H9 (cell line): ENCODE measurements around the gene KCNAB2. TPM values are rescaled to one million over a fixed set of nuclear protein-coding genes. Genes with fewer than 3 reads are reported as not detected.

Source experiments
- DNase-seq: peaks from one replicate; pipeline ENCODE4 v3.0.0-alpha.2; 2017
- H2AFZ ChIP-seq: one replicate; pipeline ENCODE4 v1.6.1; 2013; ENCODE audit warnings: mild to moderate bottlenecking, low read length, control low read depth, moderate library complexity
- H2AK5ac ChIP-seq: 2 replicates; pipeline ENCODE4 v1.6.1; 2013; ENCODE audit warnings: low read length, control low read depth, mixed read lengths; ENCODE audit not compliant: insufficient read length
- H2BK120ac ChIP-seq: one replicate; pipeline ENCODE4 v1.6.1; 2013; ENCODE audit warnings: low read depth, mild to moderate bottlenecking, low read length, control low read depth, inconsistent platforms; ENCODE audit not compliant: poor library complexity, severe bottlenecking
- H2BK12ac ChIP-seq: 2 replicates; pipeline ENCODE4 v1.6.1; 2013; ENCODE audit warnings: low read length, control low read depth, mixed read lengths, low read depth; ENCODE audit not compliant: insufficient read length
- H2BK15ac ChIP-seq: 2 replicates; pipeline ENCODE4 v1.6.1; 2013; ENCODE audit warnings: low read depth, low read length, control low read depth
- H2BK20ac ChIP-seq: one replicate; pipeline ENCODE4 v1.6.1; 2013; ENCODE audit warnings: low read depth, mild to moderate bottlenecking, low read length, control low read depth, inconsistent platforms; ENCODE audit not compliant: poor library complexity, severe bottlenecking
- H2BK5ac ChIP-seq: 2 replicates; pipeline ENCODE4 v1.6.1; 2013; ENCODE audit warnings: low read length, control low read depth, mixed read lengths; ENCODE audit not compliant: insufficient read length
- H3K14ac ChIP-seq: 2 replicates; pipeline ENCODE4 v1.6.1; 2013; ENCODE audit warnings: low read length, control low read depth; ENCODE audit not compliant: insufficient read depth
- H3K18ac ChIP-seq: 2 replicates; pipeline ENCODE4 v1.6.1; 2013; ENCODE audit warnings: low read depth, mild to moderate bottlenecking, mixed read lengths, low read length, control low read depth; ENCODE audit not compliant: insufficient read length
- H3K23ac ChIP-seq: 2 replicates; pipeline ENCODE4 v1.6.1; 2013; ENCODE audit warnings: low read length, control low read depth, mixed read lengths, low read depth; ENCODE audit not compliant: insufficient read length
- H3K23me2 ChIP-seq: 2 replicates; pipeline ENCODE4 v1.6.1; 2013; ENCODE audit warnings: low read depth, mild to moderate bottlenecking, mixed read lengths, low read length, control low read depth; ENCODE audit not compliant: insufficient read length, poor library complexity, severe bottlenecking
- H3K27ac ChIP-seq: 2 replicates; pipeline ENCODE4 v1.5.1; 2013; ENCODE audit warnings: low read length, control low read depth, mixed read lengths, low read depth; ENCODE audit not compliant: insufficient read length
- H3K27me3 ChIP-seq: 2 replicates; pipeline ENCODE4 v1.6.1; 2013; ENCODE audit warnings: low read length, control low read depth, inconsistent platforms; ENCODE audit not compliant: insufficient read depth
- H3K4ac ChIP-seq: 2 replicates; pipeline ENCODE4 v1.6.1; 2013; ENCODE audit warnings: low read depth, mild to moderate bottlenecking, control low read depth, inconsistent platforms, low read length, moderate library complexity
- H3K4me1 ChIP-seq: 2 replicates; pipeline ENCODE4 v1.6.1; 2013; ENCODE audit warnings: low read length, control low read depth, inconsistent platforms; ENCODE audit not compliant: insufficient read depth
- H3K4me2 ChIP-seq: 2 replicates; pipeline ENCODE4 v1.6.1; 2013; ENCODE audit warnings: low read length, control low read depth, mixed read lengths; ENCODE audit not compliant: insufficient read length, insufficient read depth
- H3K56ac ChIP-seq: 2 replicates; pipeline ENCODE4 v1.6.1; 2013; ENCODE audit warnings: low read depth, mild to moderate bottlenecking, mixed read lengths, low read length, control low read depth; ENCODE audit not compliant: insufficient read length
- H3K79me1 ChIP-seq: 2 replicates; pipeline ENCODE4 v1.6.1; 2013; ENCODE audit warnings: low read depth, mild to moderate bottlenecking, moderate library complexity, low read length, control low read depth, inconsistent platforms; ENCODE audit not compliant: insufficient read depth, poor library complexity, severe bottlenecking
- H3K79me2 ChIP-seq: 2 replicates; pipeline ENCODE4 v1.6.1; 2013; ENCODE audit warnings: low read length, control low read depth, inconsistent platforms; ENCODE audit not compliant: insufficient read depth
- H3K9ac ChIP-seq: 2 replicates; pipeline ENCODE4 v1.6.1; 2013; ENCODE audit warnings: low read length, control low read depth, mixed read lengths; ENCODE audit not compliant: insufficient read length; ENCODE audit errors: extremely low read depth
- H3K9me3 ChIP-seq: one replicate; pipeline ENCODE4 v1.6.1; 2013; ENCODE audit warnings: low read depth, low read length, inconsistent platforms; ENCODE audit not compliant: control insufficient read depth
- H3T11ph ChIP-seq: one replicate; pipeline ENCODE4 v1.6.1; 2013; ENCODE audit warnings: mild to moderate bottlenecking, low read length, control low read depth, inconsistent platforms
- H4K20me1 ChIP-seq: one replicate; pipeline ENCODE4 v1.6.1; 2013; ENCODE audit not compliant: control insufficient read depth, insufficient read length, insufficient read depth
- H4K5ac ChIP-seq: 2 replicates; pipeline ENCODE4 v1.6.1; 2013; ENCODE audit warnings: low read depth, mild to moderate bottlenecking, mixed read lengths, low read length, control low read depth; ENCODE audit not compliant: insufficient read length
- H4K8ac ChIP-seq: replicated peaks from 2 replicates; pipeline ENCODE4 v1.6.1; 2013; ENCODE audit warnings: low read length, control low read depth, mixed read lengths, low read depth; ENCODE audit not compliant: insufficient read length
- H4K91ac ChIP-seq: 2 replicates; pipeline ENCODE4 v1.6.1; 2013; ENCODE audit warnings: low read depth, mild to moderate bottlenecking, moderate library complexity, mixed read lengths, low read length, control low read depth; ENCODE audit not compliant: insufficient read length
- H3K27ac Mint-ChIP-seq, 3 experiments: 2 replicates in 2 of 3; 3 replicates in 1 of 3; pipeline ENCODE4 v1.8.0; 2020 to 2021; ENCODE audit warnings: mixed read lengths in 3 of 3, mild to moderate bottlenecking in 1 of 3, moderate library complexity in 1 of 3
- H3K27me3 Mint-ChIP-seq: 2 replicates; pipeline ENCODE4 v1.8.0; 2021; ENCODE audit warnings: low read depth, mild to moderate bottlenecking, moderate library complexity, mixed read lengths
- H3K36me3 Mint-ChIP-seq, 3 experiments: 2 replicates in 2 of 3; 3 replicates in 1 of 3; pipeline ENCODE4 v1.8.0; 2020 to 2021; ENCODE audit warnings: low read depth in 3 of 3, mixed read lengths in 3 of 3; ENCODE audit not compliant: insufficient read depth in 1 of 3
- H3K4me1 Mint-ChIP-seq, 2 experiments: 2 replicates each; pipeline ENCODE4 v1.8.0; 2020; ENCODE audit warnings: mixed read lengths in 2 of 2
- H3K4me3 Mint-ChIP-seq, 2 experiments: 2 replicates in 1 of 2; 3 replicates in 1 of 2; pipeline ENCODE4 v1.8.0; 2020 to 2021; ENCODE audit warnings: mild to moderate bottlenecking in 2 of 2, mixed read lengths in 2 of 2, moderate library complexity in 1 of 2
- H3K9me3 Mint-ChIP-seq, 2 experiments: 2 replicates in 1 of 2; 3 replicates in 1 of 2; pipeline ENCODE4 v1.8.0; 2020; ENCODE audit warnings: mild to moderate bottlenecking in 2 of 2, mixed read lengths in 2 of 2, moderate library complexity in 1 of 2
- WGBS: extraction: QIAGEN DNeasy Blood & Tissue Kit; methylation state at CpG from one replicate; pipeline ENCODE4 v1.1.7; 2013; ENCODE audit warnings: missing lambda C conversion rate, low lambda C conversion rate, mixed read lengths; ENCODE audit not compliant: insufficient read length; ENCODE audit errors: extremely low coverage; 5-methylcytosine and 5-hydroxymethylcytosine counted together
- total RNA-seq: library from RNA; stranded (reverse); gene quantifications from 2 replicates; pipeline ENCODE4 v1.2.1, GENCODE V29; 2021
- TF ChIP-seq, protein P1 (sequence below): fragments of 200-600 bp; sonication (generic); conservative IDR thresholded peaks from 3 replicates; pipeline ENCODE4 v1.8.0; 2021; ENCODE audit warnings: antibody characterized with exemption, mild to moderate bottlenecking

KCNAB2 gene
- total RNA-seq, 1 experiment from 2014 or later = 8.3 TPM

- no peak overlapping the region for H4K8ac ChIP-seq
- no peaks in the 10 kb centered on the region for H3K23me2 ChIP-seq
- no peak overlapping the region for H4K91ac ChIP-seq
- H4K5ac ChIP-seq = no peak overlapping the region
- H3K9me3 Mint-ChIP-seq = no peaks in the 10 kb centered on the region
- H2AFZ ChIP-seq = no peak overlapping the region
- no peaks in the 10 kb centered on the region for H3K9me3 ChIP-seq
- H3K27me3 ChIP-seq = no peaks in the 10 kb centered on the region
- no peak overlapping the region for H3K27ac ChIP-seq
- H3K14ac ChIP-seq = no peak overlapping the region
- H3K79me1 ChIP-seq = no peaks in the 10 kb centered on the region
- H3K4me1 ChIP-seq = peaks cover 2% of the 10 kb centered on the region; the same call in 1 of the 2 replicates
- no peak overlapping the region for H3K56ac ChIP-seq
- H2BK12ac ChIP-seq = no peak overlapping the region
- WGBS = no CpG with 5 or more reads among the region's 4 CpGs
- H3K27ac Mint-ChIP-seq = no peak overlapping the region
- H3T11ph ChIP-seq = no peak overlapping the region
- H2BK5ac ChIP-seq = no peak overlapping the region
- no peak overlapping the region for H3K23ac ChIP-seq
- peaks cover 0 to 19% of the 10 kb centered on the region in 2 experiments; a peak in 2 of 4 replicates for H3K4me1 Mint-ChIP-seq
- no peak overlapping the region for H3K4me3 Mint-ChIP-seq
- no peak overlapping the region for H3K9ac ChIP-seq
- H3K36me3 Mint-ChIP-seq = no peaks in the 10 kb centered on the region
- H2BK15ac ChIP-seq = no peak overlapping the region
- no peak overlapping the region for H3K18ac ChIP-seq
- no peak overlapping the region for H2BK20ac ChIP-seq
- no peak overlapping the region for H2AK5ac ChIP-seq
- DNase-seq = no peak
- no peak overlapping the region for H2BK120ac ChIP-seq
- TF ChIP-seq, protein P1, sequence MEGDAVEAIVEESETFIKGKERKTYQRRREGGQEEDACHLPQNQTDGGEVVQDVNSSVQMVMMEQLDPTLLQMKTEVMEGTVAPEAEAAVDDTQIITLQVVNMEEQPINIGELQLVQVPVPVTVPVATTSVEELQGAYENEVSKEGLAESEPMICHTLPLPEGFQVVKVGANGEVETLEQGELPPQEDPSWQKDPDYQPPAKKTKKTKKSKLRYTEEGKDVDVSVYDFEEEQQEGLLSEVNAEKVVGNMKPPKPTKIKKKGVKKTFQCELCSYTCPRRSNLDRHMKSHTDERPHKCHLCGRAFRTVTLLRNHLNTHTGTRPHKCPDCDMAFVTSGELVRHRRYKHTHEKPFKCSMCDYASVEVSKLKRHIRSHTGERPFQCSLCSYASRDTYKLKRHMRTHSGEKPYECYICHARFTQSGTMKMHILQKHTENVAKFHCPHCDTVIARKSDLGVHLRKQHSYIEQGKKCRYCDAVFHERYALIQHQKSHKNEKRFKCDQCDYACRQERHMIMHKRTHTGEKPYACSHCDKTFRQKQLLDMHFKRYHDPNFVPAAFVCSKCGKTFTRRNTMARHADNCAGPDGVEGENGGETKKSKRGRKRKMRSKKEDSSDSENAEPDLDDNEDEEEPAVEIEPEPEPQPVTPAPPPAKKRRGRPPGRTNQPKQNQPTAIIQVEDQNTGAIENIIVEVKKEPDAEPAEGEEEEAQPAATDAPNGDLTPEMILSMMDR = no peak
- H3K79me2 ChIP-seq = no peaks in the 10 kb centered on the region
- peaks cover 7% of the 10 kb centered on the region for H3K27me3 Mint-ChIP-seq
- no peak overlapping the region for H3K4me2 ChIP-seq
- H4K20me1 ChIP-seq = no peaks in the 10 kb centered on the region
- no peak overlapping the region for H3K4ac ChIP-seq
Observed at GRCh38 chr1:6022193-6022592, 23.5 kb upstream of the KCNAB2 start.
